Fibroblast of the conjunctiva (primary cell): ENCODE data around the gene GAN.

ENCODE experiments used
- DNase-seq: peaks from one replicate; pipeline ENCODE4 v3.0.0-alpha.2; 2010; ENCODE audit warnings: low read depth

The GAN gene

DNA sequence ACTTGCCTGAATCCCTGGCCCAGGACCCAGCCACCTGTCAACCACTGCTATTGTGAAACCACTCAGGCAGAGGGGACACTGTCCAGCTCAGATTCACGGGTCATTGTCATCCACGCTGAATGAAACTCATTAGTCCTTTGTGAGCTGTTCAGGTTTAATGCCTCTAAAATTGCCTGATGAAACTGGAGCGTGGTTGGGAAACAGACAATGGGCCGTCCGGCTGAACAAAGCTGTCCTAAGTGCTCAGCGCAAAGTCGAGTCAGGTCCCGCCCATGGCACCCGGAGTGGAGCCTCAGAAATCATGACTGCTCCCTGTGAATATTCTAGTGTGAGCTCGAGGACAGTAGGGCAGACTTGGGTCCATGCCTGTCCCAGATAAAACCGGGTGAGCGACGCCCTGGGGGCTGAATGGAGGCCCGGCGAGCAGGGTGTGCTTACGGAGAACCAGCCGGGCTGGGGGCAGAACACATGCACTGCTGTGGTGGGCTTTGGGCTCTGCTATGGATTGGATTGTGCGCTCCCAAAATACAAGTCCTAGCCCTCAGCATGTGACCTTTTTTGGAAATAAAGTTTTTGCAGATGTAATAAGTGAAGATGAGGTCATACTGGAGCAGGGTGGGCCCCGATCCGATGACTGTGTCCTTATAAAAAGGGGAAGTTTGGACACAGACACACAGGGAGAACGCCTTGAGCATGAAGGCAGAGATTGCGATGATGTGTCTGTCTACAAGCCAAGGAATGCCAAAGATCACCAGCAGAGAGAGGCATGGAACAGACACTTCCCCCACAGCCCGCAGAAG, 117.0 kb downstream of the GAN start:
- DNase-seq: peak; percentile 76

DNA sequence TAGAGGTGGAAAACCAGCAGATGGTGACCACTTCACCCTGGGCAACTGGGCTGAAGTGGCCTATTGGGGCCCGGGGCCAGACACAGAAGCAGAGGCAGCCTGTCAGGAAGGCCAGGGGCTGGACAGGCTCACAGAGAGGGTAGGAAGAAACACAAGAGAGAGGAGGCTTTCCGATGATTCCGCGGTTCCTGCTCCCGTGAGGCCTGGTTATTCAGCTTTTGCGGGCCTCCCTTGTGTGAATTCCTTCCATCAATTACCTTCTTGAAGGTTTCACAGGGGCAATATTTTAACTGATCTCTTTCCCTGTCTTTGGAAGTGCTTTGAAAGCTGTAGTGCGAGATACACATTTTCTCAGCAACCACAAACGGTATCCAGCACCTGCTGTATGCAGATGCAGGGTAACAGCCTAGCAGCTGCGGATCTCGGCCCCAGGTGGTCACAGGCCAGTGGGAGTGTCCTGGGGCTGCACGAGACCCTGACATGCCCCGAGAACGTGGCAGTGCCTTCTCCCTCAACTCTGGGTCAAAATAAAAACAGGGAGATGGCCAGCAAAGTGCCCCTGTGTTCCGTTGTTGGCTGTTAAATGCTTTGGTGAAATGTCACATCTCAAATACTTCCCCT, 118.3 kb downstream of the GAN start:
- DNase-seq: no peak

DNA sequence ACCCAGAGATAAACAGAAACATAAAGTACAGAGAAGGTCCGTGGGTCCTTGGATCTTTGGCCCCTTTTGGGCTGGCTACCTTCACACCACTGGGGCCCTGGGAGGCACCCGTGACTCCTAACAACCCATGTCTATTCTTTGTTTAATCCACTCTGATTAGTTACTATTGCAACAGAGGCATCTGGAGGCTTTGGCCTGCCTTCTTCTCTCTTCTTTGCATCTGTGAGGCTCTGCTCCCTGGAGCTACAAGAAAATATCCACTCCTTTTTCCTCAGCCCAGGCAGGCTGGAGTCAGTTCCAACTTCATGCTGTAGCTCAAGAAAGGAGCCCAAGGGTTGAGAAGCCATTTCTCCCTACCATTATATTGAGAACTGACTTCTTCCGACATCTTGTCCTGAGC, 120.3 kb downstream of the GAN start:
- DNase-seq: no peak

DNA sequence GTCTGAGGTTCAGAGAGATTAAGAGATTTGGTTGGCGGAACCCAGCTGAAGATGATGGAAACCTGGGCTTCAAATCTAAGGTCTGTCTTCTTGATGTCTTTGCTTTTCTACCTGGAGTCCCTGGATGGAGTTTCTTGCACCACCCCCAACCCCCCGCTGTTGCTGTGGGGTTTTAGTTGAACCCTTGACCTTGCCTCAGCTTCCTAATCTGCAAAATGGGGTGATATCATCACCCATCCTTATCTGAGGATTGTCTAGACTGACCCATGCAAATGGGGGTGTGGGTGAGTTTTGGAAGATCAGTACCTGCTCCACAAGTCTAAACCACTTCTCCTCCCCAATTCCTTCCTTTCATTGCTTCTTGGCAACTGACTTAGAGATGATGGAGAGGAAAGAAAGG, 120.8 kb downstream of the GAN start:
- DNase-seq: no peak

DNA sequence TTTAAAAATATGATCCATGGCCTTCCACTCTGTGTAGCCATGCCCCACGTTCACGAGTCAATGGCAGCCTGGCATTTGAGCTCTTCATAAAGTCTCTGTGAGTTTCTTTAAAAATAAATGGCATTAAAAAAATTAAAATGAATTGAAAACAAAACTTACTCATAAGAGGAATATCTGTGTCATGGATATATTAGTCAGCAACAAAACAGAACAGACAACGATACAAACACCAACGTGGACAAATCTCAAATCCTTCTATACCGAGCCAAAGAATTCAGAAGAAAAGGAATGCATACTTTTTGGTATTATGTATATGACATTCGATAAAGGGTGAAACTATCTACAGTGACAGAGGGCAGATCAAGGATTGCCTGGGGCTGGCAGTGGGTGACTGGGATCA, 121.6 kb downstream of the GAN start:
- DNase-seq: no peak

DNA sequence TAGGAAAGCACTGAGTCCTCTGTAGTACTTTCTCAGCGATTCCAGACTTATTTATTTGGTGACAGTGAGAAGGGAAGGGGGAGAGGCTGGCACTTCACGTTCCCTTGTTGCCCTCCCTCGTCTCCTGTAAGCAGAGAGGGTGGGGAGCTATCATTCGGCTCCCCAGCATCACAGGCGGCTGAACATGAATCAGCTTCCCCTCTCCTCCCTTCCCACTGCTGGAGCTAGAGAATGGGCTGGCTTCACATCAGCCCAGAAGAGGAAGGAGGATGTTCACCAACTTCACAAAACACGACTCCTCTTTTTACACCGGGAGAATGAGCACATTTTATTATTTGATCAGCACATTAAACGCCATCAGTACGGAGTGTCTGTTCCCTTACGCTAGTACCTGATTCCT, 123.1 kb downstream of the GAN start:
- no peak for DNase-seq
